GM12865 (cell line): Measurements from ENCODE around the gene CD300LF.

ENCODE experiments used
- DNase-seq: peaks from one replicate; pipeline ENCODE4 v3.0.0; 2010; ENCODE audit warnings: low read depth
- H3K4me3 ChIP-seq: 2 replicates; pipeline ENCODE4 v1.5.1; 2011; ENCODE audit warnings: mild to moderate bottlenecking, low read depth, low read length, control low read depth
- TF ChIP-seq, protein P1 (sequence below): IDR thresholded peaks from 2 replicates; pipeline ENCODE4 v1.5.1; 2011; ENCODE audit warnings: low read length, control low read depth, low read depth, inconsistent platforms; ENCODE audit not compliant: insufficient read depth; ENCODE audit errors: missing control alignments

CD300LF gene

DNA sequence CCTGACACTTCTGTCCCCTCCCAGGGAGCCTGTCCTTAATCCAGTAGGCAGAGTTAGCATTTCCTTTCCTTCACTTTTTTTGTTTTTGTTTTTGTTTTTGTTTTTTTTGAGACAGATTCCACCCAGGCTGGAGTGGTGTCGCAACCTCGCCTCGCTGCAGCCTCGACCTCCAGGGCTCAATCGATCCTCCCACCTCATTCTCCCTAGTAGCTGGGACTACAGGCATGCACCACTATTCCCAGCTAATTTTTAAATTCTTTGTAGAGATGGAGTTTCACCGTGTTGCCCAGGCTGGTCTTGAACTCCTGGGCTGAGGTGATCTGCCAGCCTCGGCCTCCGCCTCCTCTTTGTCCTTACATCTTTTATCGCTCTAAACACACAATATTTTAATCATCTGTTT, 39.7 kb upstream of the CD300LF start:
- H3K4me3 ChIP-seq: no peak overlapping the region

DNA sequence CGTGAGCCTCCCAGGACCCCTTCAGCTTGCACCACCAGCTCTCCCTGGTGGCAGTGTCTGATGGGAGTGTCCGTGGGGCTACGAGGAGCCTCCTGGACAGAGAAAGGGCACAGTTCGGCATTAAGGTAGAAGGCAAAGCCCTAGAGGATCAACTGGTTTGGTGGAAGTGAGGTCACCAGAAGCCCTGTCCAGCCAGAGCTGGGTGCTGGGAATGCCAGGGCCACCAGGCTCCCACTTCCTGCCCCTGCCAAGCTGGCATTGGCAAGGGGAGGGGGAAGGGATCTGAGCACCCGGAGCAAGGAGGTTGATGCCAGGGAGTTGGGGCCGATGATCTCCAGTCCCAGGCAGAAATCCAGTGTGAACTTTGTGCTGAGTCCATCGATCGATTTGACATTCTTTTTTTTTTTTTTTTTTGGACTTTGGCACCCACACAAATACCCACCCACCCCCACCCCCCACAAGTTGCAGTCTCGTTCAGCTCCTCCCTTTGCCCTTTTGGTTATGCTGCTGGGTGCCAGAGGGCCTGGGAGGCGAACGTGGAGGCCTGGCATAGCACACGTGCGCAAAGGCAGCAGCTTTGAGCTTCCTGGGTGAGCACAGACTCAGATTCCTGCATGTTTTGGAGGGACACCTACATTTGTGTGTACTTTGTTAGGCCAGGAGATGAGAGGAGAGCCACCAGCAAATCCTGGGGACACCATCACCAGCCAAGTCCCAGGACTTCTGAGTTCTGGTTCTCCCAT, 37.8 kb upstream of the CD300LF start:
- peak overlapping the region; percentile 78 for H3K4me3 ChIP-seq
- TF ChIP-seq, protein P1, sequence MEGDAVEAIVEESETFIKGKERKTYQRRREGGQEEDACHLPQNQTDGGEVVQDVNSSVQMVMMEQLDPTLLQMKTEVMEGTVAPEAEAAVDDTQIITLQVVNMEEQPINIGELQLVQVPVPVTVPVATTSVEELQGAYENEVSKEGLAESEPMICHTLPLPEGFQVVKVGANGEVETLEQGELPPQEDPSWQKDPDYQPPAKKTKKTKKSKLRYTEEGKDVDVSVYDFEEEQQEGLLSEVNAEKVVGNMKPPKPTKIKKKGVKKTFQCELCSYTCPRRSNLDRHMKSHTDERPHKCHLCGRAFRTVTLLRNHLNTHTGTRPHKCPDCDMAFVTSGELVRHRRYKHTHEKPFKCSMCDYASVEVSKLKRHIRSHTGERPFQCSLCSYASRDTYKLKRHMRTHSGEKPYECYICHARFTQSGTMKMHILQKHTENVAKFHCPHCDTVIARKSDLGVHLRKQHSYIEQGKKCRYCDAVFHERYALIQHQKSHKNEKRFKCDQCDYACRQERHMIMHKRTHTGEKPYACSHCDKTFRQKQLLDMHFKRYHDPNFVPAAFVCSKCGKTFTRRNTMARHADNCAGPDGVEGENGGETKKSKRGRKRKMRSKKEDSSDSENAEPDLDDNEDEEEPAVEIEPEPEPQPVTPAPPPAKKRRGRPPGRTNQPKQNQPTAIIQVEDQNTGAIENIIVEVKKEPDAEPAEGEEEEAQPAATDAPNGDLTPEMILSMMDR: no peak
- no peak for DNase-seq

More for the DNA sequence above, 39.7 kb upstream of the CD300LF start:
- TF ChIP-seq, protein P1: no peak
- DNase-seq: no peak

DNA sequence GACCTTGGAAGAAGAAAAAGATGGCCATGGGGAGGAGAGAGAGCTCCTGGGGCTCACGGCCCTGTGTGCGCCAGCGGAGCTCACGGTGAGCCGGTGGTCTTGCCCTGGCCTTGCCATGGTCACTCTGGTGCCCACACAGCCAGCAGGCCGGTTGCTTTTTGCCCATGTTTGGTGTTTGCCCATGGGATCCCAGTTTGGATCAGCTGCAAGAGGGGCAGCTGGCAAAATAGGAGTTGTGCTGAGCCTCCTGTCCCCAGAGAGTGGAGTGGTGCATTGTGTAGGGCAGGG, 37.3 kb upstream of the CD300LF start:
- DNase-seq: no peak
- peak overlapping the region; percentile 78 for H3K4me3 ChIP-seq
- TF ChIP-seq, protein P1: no peak

DNA sequence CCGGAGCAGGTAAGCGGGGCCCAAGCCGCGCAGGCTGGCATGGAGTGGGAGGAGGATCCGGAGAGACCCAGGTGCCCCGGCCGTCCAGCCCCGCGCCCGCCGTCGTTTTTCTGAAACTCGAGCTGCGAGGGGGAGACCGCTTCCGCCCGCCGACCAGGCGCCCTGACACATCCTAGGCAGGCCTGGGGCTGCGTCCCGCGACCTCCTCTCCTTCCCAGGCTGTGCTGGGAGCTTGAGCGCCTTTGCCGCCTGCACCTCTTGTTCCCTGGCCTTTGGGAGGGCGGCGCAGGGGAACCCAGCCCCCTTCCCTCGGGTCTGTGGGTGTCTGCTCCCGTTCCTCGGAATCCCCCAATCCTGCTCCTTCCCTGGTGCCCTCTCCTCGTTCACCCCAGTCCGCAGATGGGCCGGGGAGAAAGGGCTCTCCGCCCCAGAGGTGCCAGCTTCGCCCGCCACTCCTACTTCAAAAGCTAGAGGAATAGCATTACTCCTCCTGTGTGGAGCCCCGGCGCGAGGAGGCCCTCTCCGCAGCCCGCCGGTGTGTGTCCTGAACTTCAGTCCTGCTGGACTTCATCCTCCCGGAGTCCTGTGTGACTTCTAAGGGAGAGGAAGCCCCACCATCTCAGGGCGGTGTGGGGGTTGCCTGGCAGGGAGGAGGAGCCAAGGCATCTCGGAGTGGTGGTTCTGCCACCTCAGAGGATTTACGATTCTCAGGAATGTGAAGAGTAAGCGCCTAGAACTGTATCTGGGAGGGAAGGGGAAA, 36.7 kb upstream of the CD300LF start:
- no peak for DNase-seq
- TF ChIP-seq, protein P1: no peak
- H3K4me3 ChIP-seq: peak overlapping the region; percentile 78

DNA sequence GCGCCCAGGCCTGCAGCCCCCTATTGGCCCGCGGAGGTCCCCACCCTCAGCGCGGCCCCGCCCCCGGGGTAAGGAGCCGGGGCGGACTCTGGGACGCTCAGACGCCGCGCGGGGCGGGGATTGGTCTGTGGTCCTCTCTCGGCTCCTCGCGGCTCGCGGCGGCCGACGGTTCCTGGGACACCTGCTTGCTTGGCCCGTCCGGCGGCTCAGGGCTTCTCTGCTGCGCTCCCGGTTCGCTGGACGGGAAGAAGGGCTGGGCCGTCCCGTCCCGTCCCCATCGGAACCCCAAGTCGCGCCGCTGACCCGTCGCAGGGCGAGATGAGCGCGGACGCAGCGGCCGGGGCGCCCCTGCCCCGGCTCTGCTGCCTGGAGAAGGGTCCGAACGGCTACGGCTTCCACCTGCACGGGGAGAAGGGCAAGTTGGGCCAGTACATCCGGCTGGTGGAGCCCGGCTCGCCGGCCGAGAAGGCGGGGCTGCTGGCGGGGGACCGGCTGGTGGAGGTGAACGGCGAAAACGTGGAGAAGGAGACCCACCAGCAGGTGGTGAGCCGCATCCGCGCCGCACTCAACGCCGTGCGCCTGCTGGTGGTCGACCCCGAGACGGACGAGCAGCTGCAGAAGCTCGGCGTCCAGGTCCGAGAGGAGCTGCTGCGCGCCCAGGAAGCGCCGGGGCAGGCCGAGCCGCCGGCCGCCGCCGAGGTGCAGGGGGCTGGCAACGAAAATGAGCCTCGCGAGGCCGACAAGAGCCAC, 36.0 kb upstream of the CD300LF start, which contains the start of gene NHERF1:
TSS of gene NHERF1 (plus strand) at position 100 of the 750 bp plus-strand sequence. CDS start at position 319, 219 bp downstream.
- TF ChIP-seq, protein P1: no peak
- H3K4me3 ChIP-seq: peak within 1 kb of the TSS; percentile 78
- peak; percentile 95 for DNase-seq

DNA sequence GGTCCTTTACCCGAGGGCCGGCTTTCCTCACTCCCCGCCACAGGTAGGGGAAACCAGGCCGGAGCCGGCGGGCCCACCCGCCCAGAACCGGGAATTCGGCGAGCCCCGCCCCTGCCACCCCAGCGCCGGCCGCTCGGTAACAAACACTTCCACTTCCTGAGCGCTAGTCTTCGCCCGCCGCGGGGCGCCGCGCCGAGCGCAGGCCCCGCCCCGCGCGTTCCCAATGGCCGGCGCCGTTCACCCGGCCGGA, 35.5 kb upstream of the CD300LF start:
- TF ChIP-seq, protein P1: no peak

DNA sequence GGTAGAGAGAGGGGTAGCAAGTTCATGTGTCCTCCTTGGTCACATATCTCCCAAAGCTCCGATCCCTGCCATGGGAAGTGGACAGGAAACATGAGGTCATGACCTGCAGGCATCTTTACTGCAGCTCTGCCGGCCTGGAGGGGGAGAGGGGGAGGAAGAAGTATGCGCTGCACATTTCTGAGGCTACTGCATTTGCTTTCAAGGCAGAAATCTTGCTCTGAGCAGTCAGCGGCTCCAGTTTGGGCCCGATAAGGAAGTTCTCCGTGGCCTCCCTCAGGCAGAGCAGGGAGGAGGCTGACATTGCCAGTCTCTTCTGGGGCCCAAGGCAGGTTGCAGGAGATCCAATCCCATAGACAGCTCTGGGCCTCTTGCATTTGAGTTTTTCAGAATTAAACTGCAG, 34.2 kb upstream of the CD300LF start:
- TF ChIP-seq, protein P1: no peak
- no peak for DNase-seq

More for the DNA sequence above, 35.5 kb upstream of the CD300LF start:
- no peak for DNase-seq
- peak overlapping the region; percentile 63 for H3K4me3 ChIP-seq

More for the DNA sequence above, 34.2 kb upstream of the CD300LF start:
- H3K4me3 ChIP-seq: no peak overlapping the region
